Mesenchymal stem cell (in vitro differentiated cells and primary cell): Measurements from ENCODE around the gene PXDC1.
"Not testable (repeated sequence)": the region's sequence is repeated elsewhere in the genome, so short reads cannot be mapped to it uniquely, and the experiment has no call there.

Source experiments
- DNase-seq: peaks from one replicate; pipeline ENCODE4 v3.0.0-alpha.2; 2013
- H2AFZ ChIP-seq: one replicate; pipeline ENCODE4 v1.6.1; 2013; ENCODE audit warnings: low read depth, mild to moderate bottlenecking, control low read depth, inconsistent platforms, low read length, moderate library complexity
- H2AK5ac ChIP-seq: 2 replicates; pipeline ENCODE4 v1.6.1; 2013; ENCODE audit warnings: low read length, moderate library complexity, mild to moderate bottlenecking, inconsistent platforms; ENCODE audit not compliant: severe bottlenecking
- H2BK120ac ChIP-seq: one replicate; pipeline ENCODE4 v1.6.1; 2013; ENCODE audit warnings: low read depth, mild to moderate bottlenecking, inconsistent platforms, low read length, moderate library complexity
- H2BK12ac ChIP-seq, 2 experiments: one replicate each; pipeline ENCODE4 v1.6.1; 2013; ENCODE audit warnings: inconsistent platforms in 2 of 2, low read length in 2 of 2, mild to moderate bottlenecking in 2 of 2, moderate library complexity in 2 of 2, control low read depth in 1 of 2
- H2BK15ac ChIP-seq: one replicate; pipeline ENCODE4 v1.6.1; 2013; ENCODE audit warnings: mild to moderate bottlenecking, low read depth, inconsistent platforms; ENCODE audit not compliant: poor library complexity, severe bottlenecking
- H2BK5ac ChIP-seq: 2 replicates; pipeline ENCODE4 v1.6.1; 2013; ENCODE audit warnings: low read depth, mild to moderate bottlenecking, low read length, control low read depth, inconsistent platforms; ENCODE audit not compliant: poor library complexity, severe bottlenecking
- H3K14ac ChIP-seq, 2 experiments: one replicate each; pipeline ENCODE4 v1.6.1; 2013; ENCODE audit warnings: inconsistent platforms in 2 of 2, low read length in 2 of 2, control low read depth in 1 of 2, mild to moderate bottlenecking in 1 of 2, moderate library complexity in 1 of 2
- H3K18ac ChIP-seq, 2 experiments: one replicate each; pipeline ENCODE4 v1.6.1; 2013; ENCODE audit warnings: inconsistent platforms in 2 of 2, low read length in 2 of 2, control low read depth in 1 of 2, low read depth in 1 of 2, mild to moderate bottlenecking in 1 of 2
- H3K23ac ChIP-seq, 2 experiments: one replicate each; pipeline ENCODE4 v1.6.1; 2013; ENCODE audit warnings: inconsistent platforms in 2 of 2, low read length in 2 of 2, mild to moderate bottlenecking in 2 of 2, moderate library complexity in 2 of 2, control low read depth in 1 of 2
- H3K27ac ChIP-seq: 2 replicates; pipeline ENCODE4 v1.5.1; 2013; ENCODE audit warnings: mild to moderate bottlenecking, moderate library complexity, low read length, control low read depth, inconsistent platforms; ENCODE audit not compliant: poor library complexity, severe bottlenecking
- H3K27me3 ChIP-seq, 2 experiments: 2 replicates each; pipeline versions ENCODE4 v1.6.1 to v1.7.0; 2013; ENCODE audit warnings: low read length in 2 of 2, mild to moderate bottlenecking in 2 of 2, moderate library complexity in 2 of 2, control low read depth in 1 of 2, inconsistent platforms in 1 of 2; ENCODE audit not compliant: control insufficient read depth in 1 of 2, insufficient read depth in 1 of 2
- H3K36me3 ChIP-seq, 2 experiments: 2 replicates each; pipeline versions ENCODE4 v1.6.1 to v1.7.0; 2013; ENCODE audit warnings: low read length in 2 of 2, control low read depth in 1 of 2, inconsistent platforms in 1 of 2, low read depth in 1 of 2, mild to moderate bottlenecking in 1 of 2; ENCODE audit not compliant: insufficient read depth in 2 of 2, control insufficient read depth in 1 of 2
- H3K4ac ChIP-seq, 2 experiments: one replicate each; pipeline ENCODE4 v1.6.1; 2013; ENCODE audit warnings: inconsistent platforms in 2 of 2, low read length in 2 of 2, mild to moderate bottlenecking in 2 of 2, moderate library complexity in 2 of 2, control low read depth in 1 of 2, low read depth in 1 of 2
- H3K4me1 ChIP-seq: 2 replicates; pipeline ENCODE4 v1.6.1; 2013; ENCODE audit warnings: low read depth, low read length, control low read depth; ENCODE audit not compliant: control insufficient read depth, insufficient read depth
- H3K4me2 ChIP-seq: 2 replicates; pipeline ENCODE4 v1.6.1; 2013; ENCODE audit warnings: low read length, mild to moderate bottlenecking, inconsistent platforms; ENCODE audit not compliant: poor library complexity, severe bottlenecking
- H3K4me3 ChIP-seq, 2 experiments: 2 replicates each; pipeline versions ENCODE4 v1.5.1 to v1.7.0; 2013; ENCODE audit warnings: low read length in 2 of 2, mild to moderate bottlenecking in 2 of 2, control low read depth in 1 of 2, low read depth in 1 of 2; ENCODE audit not compliant: insufficient read depth in 1 of 2
- H3K79me1 ChIP-seq: replicated peaks from 2 replicates; pipeline ENCODE4 v1.6.1; 2013; ENCODE audit warnings: mild to moderate bottlenecking, control low read depth, low read length, inconsistent platforms; ENCODE audit not compliant: poor library complexity, severe bottlenecking
- H3K9ac ChIP-seq: 2 replicates; pipeline ENCODE4 v1.7.0; 2013; ENCODE audit warnings: mild to moderate bottlenecking, low read length, moderate library complexity
- H3K9me3 ChIP-seq: 2 replicates; pipeline ENCODE4 v1.7.0; 2013; ENCODE audit warnings: mild to moderate bottlenecking, low read length; ENCODE audit not compliant: control insufficient read depth
- H4K8ac ChIP-seq: one replicate; pipeline ENCODE4 v1.6.1; 2013; ENCODE audit warnings: inconsistent platforms, mild to moderate bottlenecking, low read length, moderate library complexity
- H4K91ac ChIP-seq: one replicate; pipeline ENCODE4 v1.6.1; 2013; ENCODE audit warnings: mild to moderate bottlenecking, low read length, inconsistent platforms
- WGBS: methylation state at CpG from one replicate; pipeline ENCODE4 v1.1.7; 2013; ENCODE audit warnings: mixed read lengths; 5-methylcytosine and 5-hydroxymethylcytosine counted together

PXDC1 gene

GRCh38 chr6:3759646-3760232 lies 8.2 kb upstream of the PXDC1 start:
- no peak overlapping the region for H2BK5ac ChIP-seq
- H3K14ac ChIP-seq = no peak overlapping the region
- H3K27me3 ChIP-seq = no peaks in the 10 kb centered on the region
- H2BK15ac ChIP-seq = no peak overlapping the region
- H2AK5ac ChIP-seq = no peak overlapping the region
- H3K4me1 ChIP-seq = peaks cover 2% of the 10 kb centered on the region
- H3K27ac ChIP-seq = peak overlapping the region; percentile 62
- WGBS = 45% methylated on average over 4 of the region's 6 CpGs
- H3K4me2 ChIP-seq = no peak overlapping the region
- H4K8ac ChIP-seq = no peak overlapping the region
- no peak overlapping the region for H3K23ac ChIP-seq
- no peaks in the 10 kb centered on the region for H3K9me3 ChIP-seq
- H2BK120ac ChIP-seq = no peak overlapping the region
- H3K36me3 ChIP-seq = no peaks in the 10 kb centered on the region
- H4K91ac ChIP-seq = no peak overlapping the region
- no peak overlapping the region for H2AFZ ChIP-seq
- peak; percentile 77 for DNase-seq
- no peaks in the 10 kb centered on the region for H3K79me1 ChIP-seq
- peak overlapping the region; percentile 34 for H3K9ac ChIP-seq
- H3K4me3 ChIP-seq = no peak overlapping the region
- H2BK12ac ChIP-seq = no peak overlapping the region
- no peak overlapping the region for H3K18ac ChIP-seq
- H3K4ac ChIP-seq = no peak overlapping the region

GRCh38 chr6:3758842-3759144 lies 7.3 kb upstream of the PXDC1 start:
- H2BK120ac ChIP-seq = no peak overlapping the region
- no peak overlapping the region for H2AK5ac ChIP-seq
- no peak overlapping the region for H3K27ac ChIP-seq
- no peak overlapping the region for H3K4me3 ChIP-seq
- no peaks in the 10 kb centered on the region for H3K79me1 ChIP-seq
- no peak overlapping the region for H3K14ac ChIP-seq
- H2BK5ac ChIP-seq = no peak overlapping the region
- no peak overlapping the region for H2BK15ac ChIP-seq
- no peak overlapping the region for H3K23ac ChIP-seq
- no peak overlapping the region for H2AFZ ChIP-seq
- H3K4me1 ChIP-seq = peaks cover 2% of the 10 kb centered on the region
- H3K9ac ChIP-seq = no peak overlapping the region
- no peak overlapping the region for H4K8ac ChIP-seq
- no peak overlapping the region for H3K4me2 ChIP-seq
- DNase-seq = no peak
- H3K27me3 ChIP-seq = no peaks in the 10 kb centered on the region
- H3K4ac ChIP-seq = no peak overlapping the region
- H4K91ac ChIP-seq = no peak overlapping the region
- H3K36me3 ChIP-seq = no peaks in the 10 kb centered on the region
- H3K9me3 ChIP-seq = no peaks in the 10 kb centered on the region
- 79% methylated on average over 7 of the region's 7 CpGs for WGBS
- peak overlapping the region in 1 of 2 experiments; percentile 13 for H2BK12ac ChIP-seq
- no peak overlapping the region for H3K18ac ChIP-seq

- H3K4me1 ChIP-seq, H4K8ac ChIP-seq, H3K23ac ChIP-seq, H3K4ac ChIP-seq, H2BK5ac ChIP-seq, H3K18ac ChIP-seq, DNase-seq, H2BK12ac ChIP-seq, H3K27ac ChIP-seq, H3K36me3 ChIP-seq, H2AFZ ChIP-seq, H4K91ac ChIP-seq, H3K9ac ChIP-seq, H3K79me1 ChIP-seq, H3K27me3 ChIP-seq, H3K9me3 ChIP-seq, H2AK5ac ChIP-seq, H3K4me3 ChIP-seq, H2BK120ac ChIP-seq, H3K14ac ChIP-seq, H3K4me2 ChIP-seq: not testable (repeated sequence)
- WGBS = 98% methylated on average over 53 of the region's 57 CpGs
- peak overlapping the region; percentile 17 for H2BK15ac ChIP-seq
These were observed 6.7 kb upstream of the PXDC1 start for GRCh38 chr6:3757998-3758841.

- H3K23ac ChIP-seq = peak overlapping the region in 1 of 2 experiments; percentile 54
- H2BK12ac ChIP-seq = peak overlapping the region in 1 of 2 experiments; percentile 4
- 75% methylated on average over 9 of the region's 9 CpGs for WGBS
- H3K4me1 ChIP-seq = peaks cover 7% of the 10 kb centered on the region
- H3K36me3 ChIP-seq = no peaks in the 10 kb centered on the region
- H4K91ac ChIP-seq = peak overlapping the region; percentile 66
- no peak overlapping the region for H2AK5ac ChIP-seq
- H2AFZ ChIP-seq = no peak overlapping the region
- peak overlapping the region; percentile 60 for H2BK15ac ChIP-seq
- no peaks in the 10 kb centered on the region for H3K9me3 ChIP-seq
- H3K79me1 ChIP-seq = no peaks in the 10 kb centered on the region
- no peak overlapping the region for H3K14ac ChIP-seq
- H3K9ac ChIP-seq = no peak overlapping the region
- H3K4ac ChIP-seq = peak overlapping the region in 1 of 2 experiments; percentile 61
- H3K18ac ChIP-seq = no peak overlapping the region
- H3K27me3 ChIP-seq = no peaks in the 10 kb centered on the region
- H3K4me2 ChIP-seq = no peak overlapping the region
- no peak overlapping the region for H2BK5ac ChIP-seq
- H4K8ac ChIP-seq = peak overlapping the region; percentile 53
- no peak overlapping the region for H2BK120ac ChIP-seq
- no peak overlapping the region for H3K4me3 ChIP-seq
- no peak overlapping the region for H3K27ac ChIP-seq
- DNase-seq = no peak
These were observed 5.7 kb upstream of the PXDC1 start for GRCh38 chr6:3757241-3757641.
